Ishikawa (cell line): ENCODE results near the gene SPATS1.

Experiments
- CEBPB ChIP-seq: IDR thresholded peaks from 2 replicates; pipeline ENCODE4 v1.6.1; 2012
- CREB1 ChIP-seq: IDR thresholded peaks from 2 replicates; pipeline ENCODE4 v1.6.1; 2012; ENCODE audit warnings: low read depth
- EGR1 ChIP-seq: IDR thresholded peaks from 2 replicates; pipeline ENCODE4 v1.6.1; 2012
- EP300 ChIP-seq: IDR thresholded peaks from 2 replicates; pipeline ENCODE4 v1.6.1; 2012; ENCODE audit warnings: borderline replicate concordance
- RAD21 ChIP-seq: IDR thresholded peaks from 2 replicates; pipeline ENCODE4 v1.6.1; 2012; ENCODE audit warnings: low read depth
- TAF1 ChIP-seq: IDR thresholded peaks from 2 replicates; pipeline ENCODE4 v1.6.1; 2012; ENCODE audit warnings: low read depth, mild to moderate bottlenecking
- TCF12 ChIP-seq: IDR thresholded peaks from 2 replicates; pipeline ENCODE4 v1.6.1; 2012; ENCODE audit warnings: low read depth
- TEAD4 ChIP-seq: IDR thresholded peaks from 2 replicates; pipeline ENCODE4 v1.6.1; 2012
- YY1 ChIP-seq: IDR thresholded peaks from 2 replicates; pipeline ENCODE4 v1.6.1; 2012; ENCODE audit warnings: low read depth
- TF ChIP-seq, protein P1 (sequence below): IDR thresholded peaks from 2 replicates; pipeline ENCODE4 v1.6.1; 2012
- TF ChIP-seq, protein P2 (sequence below): IDR thresholded peaks from 2 replicates; pipeline ENCODE4 v1.6.1; 2012; ENCODE audit warnings: low read depth, mild to moderate bottlenecking

DNA sequence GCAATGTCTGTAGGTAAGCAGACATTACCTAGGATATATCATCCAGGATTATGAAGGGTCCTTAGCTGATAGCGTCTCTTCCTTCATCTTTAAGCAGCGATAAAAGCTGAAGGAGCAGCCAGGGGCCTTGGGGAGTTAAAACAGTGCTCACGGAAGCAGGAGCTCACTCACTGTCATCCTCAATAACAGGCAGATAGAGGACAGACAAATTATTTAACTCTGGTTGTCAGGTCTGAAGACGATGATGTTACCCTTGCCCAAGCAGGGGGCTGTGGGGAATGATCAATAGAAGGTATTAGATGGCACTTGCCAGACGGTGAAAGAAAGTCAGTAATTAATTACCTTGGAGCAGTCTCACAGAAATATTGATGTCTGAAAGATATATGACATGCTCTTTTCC lies 12.6 kb upstream of the SPATS1 start:
- TF ChIP-seq EGR1 (no peak), TAF1 (no peak), CEBPB (no peak), YY1 (no peak), RAD21 (no peak), TCF12 (no peak), CREB1 (no peak), TEAD4 (no peak), EP300 (no peak)
- TF ChIP-seq, protein P1, sequence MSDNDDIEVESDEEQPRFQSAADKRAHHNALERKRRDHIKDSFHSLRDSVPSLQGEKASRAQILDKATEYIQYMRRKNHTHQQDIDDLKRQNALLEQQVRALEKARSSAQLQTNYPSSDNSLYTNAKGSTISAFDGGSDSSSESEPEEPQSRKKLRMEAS = no peak
- TF ChIP-seq, protein P2, sequence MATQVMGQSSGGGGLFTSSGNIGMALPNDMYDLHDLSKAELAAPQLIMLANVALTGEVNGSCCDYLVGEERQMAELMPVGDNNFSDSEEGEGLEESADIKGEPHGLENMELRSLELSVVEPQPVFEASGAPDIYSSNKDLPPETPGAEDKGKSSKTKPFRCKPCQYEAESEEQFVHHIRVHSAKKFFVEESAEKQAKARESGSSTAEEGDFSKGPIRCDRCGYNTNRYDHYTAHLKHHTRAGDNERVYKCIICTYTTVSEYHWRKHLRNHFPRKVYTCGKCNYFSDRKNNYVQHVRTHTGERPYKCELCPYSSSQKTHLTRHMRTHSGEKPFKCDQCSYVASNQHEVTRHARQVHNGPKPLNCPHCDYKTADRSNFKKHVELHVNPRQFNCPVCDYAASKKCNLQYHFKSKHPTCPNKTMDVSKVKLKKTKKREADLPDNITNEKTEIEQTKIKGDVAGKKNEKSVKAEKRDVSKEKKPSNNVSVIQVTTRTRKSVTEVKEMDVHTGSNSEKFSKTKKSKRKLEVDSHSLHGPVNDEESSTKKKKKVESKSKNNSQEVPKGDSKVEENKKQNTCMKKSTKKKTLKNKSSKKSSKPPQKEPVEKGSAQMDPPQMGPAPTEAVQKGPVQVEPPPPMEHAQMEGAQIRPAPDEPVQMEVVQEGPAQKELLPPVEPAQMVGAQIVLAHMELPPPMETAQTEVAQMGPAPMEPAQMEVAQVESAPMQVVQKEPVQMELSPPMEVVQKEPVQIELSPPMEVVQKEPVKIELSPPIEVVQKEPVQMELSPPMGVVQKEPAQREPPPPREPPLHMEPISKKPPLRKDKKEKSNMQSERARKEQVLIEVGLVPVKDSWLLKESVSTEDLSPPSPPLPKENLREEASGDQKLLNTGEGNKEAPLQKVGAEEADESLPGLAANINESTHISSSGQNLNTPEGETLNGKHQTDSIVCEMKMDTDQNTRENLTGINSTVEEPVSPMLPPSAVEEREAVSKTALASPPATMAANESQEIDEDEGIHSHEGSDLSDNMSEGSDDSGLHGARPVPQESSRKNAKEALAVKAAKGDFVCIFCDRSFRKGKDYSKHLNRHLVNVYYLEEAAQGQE = no peak
